DOHH2 (cell line): ENCODE measurements around the gene EIF2S1.

ENCODE experiments used
- H3F3A ChIP-seq: fragments of 200-600 bp; sonication (generic), shearing (Covaris generic); 2 replicates; pipeline ENCODE4 v1.6.0; 2016; ENCODE audit warnings: antibody characterized with exemption, mild to moderate bottlenecking; ENCODE audit not compliant: control insufficient read depth, insufficient read depth
- H3K27ac ChIP-seq: fragments of 200-600 bp; sonication (generic); 2 replicates; pipeline ENCODE4 v1.5.1; 2014; ENCODE audit warnings: low read depth, mild to moderate bottlenecking, low read length, moderate library complexity
- H3K27me3 ChIP-seq: fragments of 200-600 bp; sonication (generic); 2 replicates; pipeline ENCODE4 v1.6.1; 2014; ENCODE audit warnings: mild to moderate bottlenecking, low read length, mixed read lengths; ENCODE audit not compliant: control insufficient read depth
- H3K36me3 ChIP-seq: fragments of 200-600 bp; sonication (generic); 2 replicates; pipeline ENCODE4 v1.6.1; 2014; ENCODE audit warnings: mild to moderate bottlenecking, low read length, moderate library complexity, mixed read lengths; ENCODE audit not compliant: control insufficient read depth
- H3K4me1 ChIP-seq: fragments of 200-600 bp; sonication (generic); 2 replicates; pipeline ENCODE4 v1.6.1; 2014; ENCODE audit warnings: mild to moderate bottlenecking, low read length, mixed read lengths; ENCODE audit not compliant: control insufficient read depth
- H3K4me2 ChIP-seq: fragments of 200-600 bp; sonication (generic); 2 replicates; pipeline ENCODE4 v1.6.0; 2014; ENCODE audit warnings: mild to moderate bottlenecking, low read length, moderate library complexity
- H3K4me3 ChIP-seq: fragments of 200-600 bp; sonication (generic); 2 replicates; pipeline ENCODE4 v1.5.1; 2014; ENCODE audit warnings: mild to moderate bottlenecking, low read length, mixed read lengths
- H3K79me2 ChIP-seq: fragments of 200-600 bp; sonication (generic); 2 replicates; pipeline ENCODE4 v1.6.1; 2014; ENCODE audit warnings: mild to moderate bottlenecking, low read length, mixed read lengths; ENCODE audit not compliant: control insufficient read depth
- H3K9me2 ChIP-seq: fragments of 200-600 bp; sonication (generic); replicated peaks from 2 replicates; pipeline ENCODE4 v1.6.1; 2014; ENCODE audit warnings: mild to moderate bottlenecking, low read length, mixed read lengths; ENCODE audit not compliant: control insufficient read depth
- H3K9me3 ChIP-seq: fragments of 200-600 bp; sonication (generic); 2 replicates; pipeline ENCODE4 v1.6.1; 2014; ENCODE audit warnings: antibody characterized with exemption, low read length, mixed read lengths; ENCODE audit not compliant: control insufficient read depth, insufficient read depth
- H4K20me1 ChIP-seq: fragments of 200-600 bp; sonication (generic); 2 replicates; pipeline ENCODE4 v1.6.0; 2014; ENCODE audit warnings: low read depth, mild to moderate bottlenecking, antibody characterized with exemption, low read length, moderate library complexity; ENCODE audit not compliant: control insufficient read depth, insufficient read depth
- EZH2phosphoT487 ChIP-seq: fragments of 200-600 bp; sonication (generic); IDR thresholded peaks from 2 replicates; pipeline ENCODE4 v1.6.1; 2017; ENCODE audit warnings: borderline replicate concordance, mild to moderate bottlenecking, antibody characterized with exemption, low read length, moderate library complexity, mixed read lengths
- TF ChIP-seq, protein P1 (sequence below): fragments of 200-600 bp; sonication (generic); IDR thresholded peaks from one replicate; pipeline ENCODE4 v1.5.1; 2014; ENCODE audit warnings: antibody characterized with exemption, mild to moderate bottlenecking, low read depth, low read length; ENCODE audit not compliant: poor library complexity, severe bottlenecking

The EIF2S1 gene

DNA sequence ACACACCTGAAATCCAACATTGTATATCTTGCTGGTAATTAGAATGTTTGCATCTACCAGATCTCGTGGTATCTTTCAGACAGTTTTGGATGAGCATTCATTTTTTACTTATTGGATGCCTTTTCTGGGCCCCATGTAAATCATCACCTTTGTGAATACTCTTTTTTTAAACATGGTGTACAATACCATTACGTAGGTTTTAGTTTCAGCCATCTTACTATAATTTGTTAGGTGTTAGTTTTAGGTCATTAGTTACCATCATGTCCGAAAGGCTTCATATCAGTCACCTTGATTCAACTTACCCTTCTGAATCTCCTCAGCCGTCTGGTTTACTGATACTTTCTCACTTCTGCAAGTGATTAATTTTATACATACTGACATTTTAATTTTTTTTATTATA lies 5.3 kb downstream of the EIF2S1 start:
- Histone ChIP-seq H3K4me2 (no peak overlapping the region), H3K9me2 (no peaks in the 10 kb centered on the region), H3K36me3 (peaks cover 95% of the 10 kb centered on the region), H3K79me2 (peaks cover 91% of the 10 kb centered on the region), H3K27me3 (no peaks in the 10 kb centered on the region), H3K27ac (no peak overlapping the region), H4K20me1 (peaks cover 21% of the 10 kb centered on the region; the same call in 1 of the 2 replicates), H3K9me3 (no peaks in the 10 kb centered on the region), H3F3A (peaks cover 6% of the 10 kb centered on the region; the same call in 1 of the 2 replicates), H3K4me3 (no peak overlapping the region), H3K4me1 (peaks cover 29% of the 10 kb centered on the region)
- TF ChIP-seq EZH2phosphoT487 = no peak
- TF ChIP-seq, protein P1, sequence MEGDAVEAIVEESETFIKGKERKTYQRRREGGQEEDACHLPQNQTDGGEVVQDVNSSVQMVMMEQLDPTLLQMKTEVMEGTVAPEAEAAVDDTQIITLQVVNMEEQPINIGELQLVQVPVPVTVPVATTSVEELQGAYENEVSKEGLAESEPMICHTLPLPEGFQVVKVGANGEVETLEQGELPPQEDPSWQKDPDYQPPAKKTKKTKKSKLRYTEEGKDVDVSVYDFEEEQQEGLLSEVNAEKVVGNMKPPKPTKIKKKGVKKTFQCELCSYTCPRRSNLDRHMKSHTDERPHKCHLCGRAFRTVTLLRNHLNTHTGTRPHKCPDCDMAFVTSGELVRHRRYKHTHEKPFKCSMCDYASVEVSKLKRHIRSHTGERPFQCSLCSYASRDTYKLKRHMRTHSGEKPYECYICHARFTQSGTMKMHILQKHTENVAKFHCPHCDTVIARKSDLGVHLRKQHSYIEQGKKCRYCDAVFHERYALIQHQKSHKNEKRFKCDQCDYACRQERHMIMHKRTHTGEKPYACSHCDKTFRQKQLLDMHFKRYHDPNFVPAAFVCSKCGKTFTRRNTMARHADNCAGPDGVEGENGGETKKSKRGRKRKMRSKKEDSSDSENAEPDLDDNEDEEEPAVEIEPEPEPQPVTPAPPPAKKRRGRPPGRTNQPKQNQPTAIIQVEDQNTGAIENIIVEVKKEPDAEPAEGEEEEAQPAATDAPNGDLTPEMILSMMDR = no peak

DNA sequence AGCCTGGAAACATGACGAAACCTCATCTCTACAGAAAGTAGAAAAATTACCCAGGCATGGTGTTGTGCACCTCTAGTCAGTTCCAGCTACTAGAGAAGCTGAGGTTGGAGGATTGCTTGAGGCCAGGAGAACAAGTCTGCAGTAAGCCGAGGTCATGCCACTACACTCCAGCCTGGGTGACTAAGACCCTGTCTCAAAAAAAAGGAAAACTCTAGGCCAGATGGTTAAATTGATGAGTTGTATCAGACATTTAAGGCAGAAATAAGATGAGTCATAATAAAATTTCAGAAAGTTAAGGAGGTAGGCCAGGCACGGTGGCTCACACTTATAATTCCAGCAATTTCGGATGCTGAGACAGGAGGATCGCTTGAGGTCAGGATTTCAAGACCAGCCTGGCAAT lies 10.7 kb downstream of the EIF2S1 start:
- no peaks in the 10 kb centered on the region for H3K9me3 ChIP-seq
- H3K27ac ChIP-seq = no peak overlapping the region
- peaks cover 10% of the 10 kb centered on the region; the same call in 1 of the 2 replicates for H3F3A ChIP-seq
- H3K79me2 ChIP-seq = peaks cover 77% of the 10 kb centered on the region
- TF ChIP-seq, protein P1 = no peak
- no peak for TF ChIP-seq EZH2phosphoT487
- no peaks in the 10 kb centered on the region for H3K9me2 ChIP-seq
- H3K27me3 ChIP-seq = no peaks in the 10 kb centered on the region
- H4K20me1 ChIP-seq = peaks cover 6% of the 10 kb centered on the region; the same call in 1 of the 2 replicates
- no peak overlapping the region for H3K4me2 ChIP-seq
- H3K36me3 ChIP-seq = peaks cover 94% of the 10 kb centered on the region
- H3K4me1 ChIP-seq = no peaks in the 10 kb centered on the region
- H3K4me3 ChIP-seq = no peak overlapping the region

DNA sequence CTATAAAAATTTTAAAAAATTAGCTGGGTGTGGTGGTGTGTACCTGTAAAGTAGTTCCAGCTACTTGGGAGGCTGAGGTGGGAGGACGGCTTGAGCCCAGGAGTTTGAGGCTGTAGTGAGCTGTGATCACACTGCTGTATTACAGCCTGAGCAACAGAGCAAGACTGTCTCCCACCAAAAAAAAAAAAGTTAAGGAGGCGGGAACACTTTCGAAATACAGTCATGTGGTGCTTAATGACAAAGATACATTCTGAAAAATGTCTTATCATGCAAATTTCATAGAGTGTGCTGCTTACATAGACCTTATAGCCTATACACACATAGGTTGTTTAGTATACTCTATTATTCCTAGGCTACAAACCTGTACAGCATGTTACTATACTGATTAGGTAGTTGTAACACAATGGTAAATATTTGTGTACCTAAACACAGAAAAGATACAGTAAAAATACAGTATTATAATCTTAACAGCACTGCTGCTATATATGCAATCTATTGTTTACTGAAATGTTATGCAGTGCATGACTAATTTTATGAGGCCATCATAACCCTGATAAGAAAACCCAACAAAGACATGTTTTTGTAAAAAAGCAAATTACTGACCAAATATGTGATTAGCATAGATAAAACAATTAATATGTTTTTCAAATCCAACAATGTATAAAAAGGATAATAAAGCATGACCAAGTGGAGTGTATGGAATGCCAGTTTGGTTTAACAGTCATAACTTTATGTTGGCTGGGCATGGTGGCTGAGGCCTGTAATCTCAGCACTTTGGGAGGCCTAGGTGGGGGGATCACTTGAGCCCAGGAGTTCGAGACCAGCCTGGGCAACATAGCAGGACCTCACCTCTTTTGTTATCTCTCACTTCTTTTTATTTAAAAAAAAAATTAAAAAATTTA lies 11.4 kb downstream of the EIF2S1 start:
- Histone ChIP-seq H3F3A (peaks cover 10% of the 10 kb centered on the region; the same call in 1 of the 2 replicates), H3K36me3 (peaks cover 94% of the 10 kb centered on the region), H3K79me2 (peaks cover 73% of the 10 kb centered on the region), H3K9me2 (no peaks in the 10 kb centered on the region), H3K27ac (no peak overlapping the region), H3K27me3 (no peaks in the 10 kb centered on the region), H3K4me3 (no peak overlapping the region), H3K9me3 (no peaks in the 10 kb centered on the region), H3K4me1 (no peaks in the 10 kb centered on the region), H3K4me2 (no peak overlapping the region), H4K20me1 (peaks cover under 1% of the 10 kb centered on the region; the same call in 1 of the 2 replicates)
- TF ChIP-seq, protein P1 = no peak
- no peak for TF ChIP-seq EZH2phosphoT487
